Liver (tissue), 3 donors: ENCODE data around the gene BLOC1S1.

Source experiments
- HNF4G ChIP-seq: IDR thresholded peaks from 2 replicates; pipeline ENCODE4 v1.6.1; 2016; ENCODE audit warnings: antibody characterized with exemption
- TF ChIP-seq, protein P1 (sequence below): fragments of 150-350 bp; IDR thresholded peaks from 2 replicates; pipeline ENCODE4 v1.5.1; 2017; ENCODE audit warnings: improper control_type of control experiment, low read depth, low read length; ENCODE audit not compliant: missing input control
- donor health status: healthy.
- donor health status: healthy.

DNA sequence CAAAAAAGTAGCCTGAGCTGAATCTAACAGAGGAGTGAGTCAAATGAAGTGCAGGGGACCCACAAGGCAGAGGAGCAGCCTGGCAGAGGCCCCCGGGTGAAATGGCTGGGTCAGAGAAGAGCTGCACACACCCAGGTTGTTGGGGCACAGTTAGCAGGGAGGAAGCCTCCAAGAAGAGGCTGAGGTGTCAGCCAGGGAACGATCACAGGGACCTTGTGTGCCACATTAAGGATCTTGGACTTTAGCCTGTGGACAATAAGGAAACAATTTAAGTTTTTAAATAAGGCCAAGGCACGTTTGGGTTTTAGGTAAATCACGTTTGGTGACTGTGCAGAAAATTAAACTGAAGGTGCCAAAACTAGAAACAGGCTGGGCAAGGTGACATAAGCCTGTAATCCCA lies 44.1 kb upstream of the BLOC1S1 start:
- no peak for TF ChIP-seq HNF4G
- TF ChIP-seq, protein P1, sequence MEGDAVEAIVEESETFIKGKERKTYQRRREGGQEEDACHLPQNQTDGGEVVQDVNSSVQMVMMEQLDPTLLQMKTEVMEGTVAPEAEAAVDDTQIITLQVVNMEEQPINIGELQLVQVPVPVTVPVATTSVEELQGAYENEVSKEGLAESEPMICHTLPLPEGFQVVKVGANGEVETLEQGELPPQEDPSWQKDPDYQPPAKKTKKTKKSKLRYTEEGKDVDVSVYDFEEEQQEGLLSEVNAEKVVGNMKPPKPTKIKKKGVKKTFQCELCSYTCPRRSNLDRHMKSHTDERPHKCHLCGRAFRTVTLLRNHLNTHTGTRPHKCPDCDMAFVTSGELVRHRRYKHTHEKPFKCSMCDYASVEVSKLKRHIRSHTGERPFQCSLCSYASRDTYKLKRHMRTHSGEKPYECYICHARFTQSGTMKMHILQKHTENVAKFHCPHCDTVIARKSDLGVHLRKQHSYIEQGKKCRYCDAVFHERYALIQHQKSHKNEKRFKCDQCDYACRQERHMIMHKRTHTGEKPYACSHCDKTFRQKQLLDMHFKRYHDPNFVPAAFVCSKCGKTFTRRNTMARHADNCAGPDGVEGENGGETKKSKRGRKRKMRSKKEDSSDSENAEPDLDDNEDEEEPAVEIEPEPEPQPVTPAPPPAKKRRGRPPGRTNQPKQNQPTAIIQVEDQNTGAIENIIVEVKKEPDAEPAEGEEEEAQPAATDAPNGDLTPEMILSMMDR = no peak
